Coronary artery (tissue), 2 donors: ENCODE results near the gene GNPTAB.
"Not testable (repeated sequence)": the region's sequence is repeated elsewhere in the genome, so short reads cannot be mapped to it uniquely, and the experiment has no call there.

Source experiments
- DNase-seq: peaks from one replicate; pipeline ENCODE4 v3.0.0-alpha.2; 2017; ENCODE audit warnings: low spot score
- H3K27ac ChIP-seq, 2 donors: fragments of 200-600 bp; sonication (generic); one replicate each; pipeline ENCODE4 v1.5.1; 2016 to 2019
- H3K4me3 ChIP-seq: fragments of 200-600 bp; sonication (generic); 2 replicates; pipeline ENCODE4 v1.5.1; 2016; ENCODE audit warnings: mild to moderate bottlenecking, moderate library complexity
- CTCF ChIP-seq: fragments of 200-600 bp; sonication (generic); IDR thresholded peaks from one replicate; pipeline ENCODE4 v1.5.1; 2019; ENCODE audit warnings: antibody characterized with exemption

GNPTAB gene

GRCh38 chr12:101870925-101871324 is 40.2 kb upstream of the GNPTAB start:
- Histone ChIP-seq H3K4me3 (no peak overlapping the region), H3K27ac (no peak overlapping the region)
- TF ChIP-seq CTCF = no peak
- DNase-seq = no peak

GRCh38 chr12:101867619-101868018 is 36.9 kb upstream of the GNPTAB start:
- not testable (repeated sequence) for H3K4me3 ChIP-seq, DNase-seq, H3K27ac ChIP-seq

- Histone ChIP-seq H3K27ac (no peak overlapping the region), H3K4me3 (no peak overlapping the region)
- DNase-seq = no peak
- no peak for TF ChIP-seq CTCF
Observed at GRCh38 chr12:101866615-101867373, 36.0 kb upstream of the GNPTAB start.

- Histone ChIP-seq H3K27ac (no peak overlapping the region), H3K4me3 (no peak overlapping the region)
- TF ChIP-seq CTCF = no peak
- DNase-seq = no peak
Observed at GRCh38 chr12:101863981-101864380, 33.2 kb upstream of the GNPTAB start.

GRCh38 chr12:101862245-101862644 is 31.5 kb upstream of the GNPTAB start:
- no peak for DNase-seq
- Histone ChIP-seq H3K27ac (no peak overlapping the region), H3K4me3 (no peak overlapping the region)
- TF ChIP-seq CTCF = no peak

- H3K4me3 ChIP-seq, DNase-seq, H3K27ac ChIP-seq: not testable (repeated sequence)
Observed at GRCh38 chr12:101861688-101862087, 30.9 kb upstream of the GNPTAB start.

- Histone ChIP-seq H3K4me3 (no peak overlapping the region), H3K27ac (no peak overlapping the region)
- no peak for TF ChIP-seq CTCF
- no peak for DNase-seq
Observed at GRCh38 chr12:101859664-101860607, 29.2 kb upstream of the GNPTAB start.

GRCh38 chr12:101858361-101858760 is 27.6 kb upstream of the GNPTAB start:
- no peak for TF ChIP-seq CTCF
- DNase-seq = no peak
- H3K4me3 ChIP-seq = no peak overlapping the region
- H3K27ac ChIP-seq = no peak overlapping the region
